Measurements from ENCODE around the gene RPP40.

Gene RPP40

DNA sequence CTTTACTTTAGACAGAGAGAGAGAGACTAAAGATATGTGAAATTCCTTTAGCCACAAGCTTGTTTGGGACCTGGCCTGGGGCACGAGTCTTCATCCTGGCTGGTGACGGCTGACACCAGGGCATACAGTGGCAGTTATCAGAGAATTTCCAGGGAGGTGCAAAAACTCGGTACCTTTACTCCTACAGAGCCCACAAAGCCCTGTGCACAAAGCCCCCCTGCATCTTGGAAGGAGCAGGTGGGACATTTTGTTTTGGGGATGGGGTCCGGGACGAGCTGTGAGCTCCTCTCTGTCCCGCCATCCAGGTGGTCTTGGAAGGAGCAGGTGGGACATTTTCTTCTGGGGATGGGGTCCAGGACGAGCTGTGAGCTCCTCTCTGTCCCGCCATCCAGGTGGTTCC, 28.9 kb downstream of the RPP40 start:
- TF ChIP-seq ZBTB7A (IDR thresholded peaks at IDR 0.05; ENCODE audit: low read depth) (no peak), EGR1 (IDR thresholded peaks at IDR 0.05) (no peak), CREB1 (IDR thresholded peaks at IDR 0.05; ENCODE audit: low read depth) (no peak), CEBPB (IDR thresholded peaks at IDR 0.05) (no peak), TCF12 (IDR thresholded peaks at IDR 0.05; ENCODE audit: low read depth) (no peak), EP300 (IDR thresholded peaks at IDR 0.05; ENCODE audit: borderline replicate concordance) (no peak)
- TF ChIP-seq, protein P1, sequence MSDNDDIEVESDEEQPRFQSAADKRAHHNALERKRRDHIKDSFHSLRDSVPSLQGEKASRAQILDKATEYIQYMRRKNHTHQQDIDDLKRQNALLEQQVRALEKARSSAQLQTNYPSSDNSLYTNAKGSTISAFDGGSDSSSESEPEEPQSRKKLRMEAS (IDR thresholded peaks at IDR 0.05), result no peak
- TF ChIP-seq, protein P2, sequence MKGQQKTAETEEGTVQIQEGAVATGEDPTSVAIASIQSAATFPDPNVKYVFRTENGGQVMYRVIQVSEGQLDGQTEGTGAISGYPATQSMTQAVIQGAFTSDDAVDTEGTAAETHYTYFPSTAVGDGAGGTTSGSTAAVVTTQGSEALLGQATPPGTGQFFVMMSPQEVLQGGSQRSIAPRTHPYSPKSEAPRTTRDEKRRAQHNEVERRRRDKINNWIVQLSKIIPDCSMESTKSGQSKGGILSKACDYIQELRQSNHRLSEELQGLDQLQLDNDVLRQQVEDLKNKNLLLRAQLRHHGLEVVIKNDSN (IDR thresholded peaks at IDR 0.05), result no peak

DNA sequence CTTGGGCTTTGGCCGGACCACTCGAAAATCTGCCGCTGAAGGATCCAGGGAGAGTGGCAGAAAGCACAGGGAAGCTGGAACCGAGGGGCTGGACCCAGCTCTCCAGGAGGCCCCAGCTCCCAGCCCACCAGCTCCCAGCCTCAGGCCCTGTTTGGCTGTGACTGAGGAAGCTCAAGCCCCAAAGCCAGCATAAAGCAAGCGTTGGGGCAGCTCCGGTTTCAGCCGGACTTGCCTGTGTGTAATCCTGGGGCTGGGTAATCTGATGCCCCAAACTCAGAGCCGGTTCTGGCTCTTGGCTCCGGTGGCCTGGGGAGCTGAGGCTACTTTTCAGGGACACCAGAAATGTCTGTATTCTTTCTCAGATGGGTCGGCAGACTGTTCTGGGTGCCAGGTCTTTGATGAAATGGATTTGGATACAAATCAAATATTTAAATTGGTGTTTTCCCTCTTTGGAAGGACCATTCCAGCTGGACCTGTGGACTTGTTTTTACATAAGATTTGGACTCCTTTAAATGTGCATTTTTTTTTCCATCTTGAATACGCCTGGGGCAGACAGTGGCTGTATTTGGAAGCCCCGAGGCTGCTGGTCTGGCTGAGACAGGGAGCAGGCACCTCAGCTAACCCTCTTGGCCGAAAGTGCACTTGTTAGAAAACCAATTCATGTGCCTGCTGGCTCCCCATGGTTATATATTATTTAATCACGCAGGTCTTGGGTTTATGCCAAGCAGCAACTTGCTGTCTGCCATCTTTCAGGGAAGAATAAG, 29.7 kb downstream of the RPP40 start:
- TF ChIP-seq TCF12 (IDR thresholded peaks at IDR 0.05; ENCODE audit: low read depth) (peak; percentile 48; the same call in 1 of the 2 replicates), TAF1 (IDR thresholded peaks at IDR 0.05; ENCODE audit: low read depth) (0 out of 2 replicates have a peak, but pooled peaks have one; percentile 22), TEAD4 (IDR thresholded peaks at IDR 0.05) (no peak), YY1 (IDR thresholded peaks at IDR 0.05; ENCODE audit: low read depth) (peak; percentile 36; the same call in 1 of the 2 replicates), NFIC (IDR thresholded peaks at IDR 0.05) (peak; percentile 69)
- TF ChIP-seq, protein P3, sequence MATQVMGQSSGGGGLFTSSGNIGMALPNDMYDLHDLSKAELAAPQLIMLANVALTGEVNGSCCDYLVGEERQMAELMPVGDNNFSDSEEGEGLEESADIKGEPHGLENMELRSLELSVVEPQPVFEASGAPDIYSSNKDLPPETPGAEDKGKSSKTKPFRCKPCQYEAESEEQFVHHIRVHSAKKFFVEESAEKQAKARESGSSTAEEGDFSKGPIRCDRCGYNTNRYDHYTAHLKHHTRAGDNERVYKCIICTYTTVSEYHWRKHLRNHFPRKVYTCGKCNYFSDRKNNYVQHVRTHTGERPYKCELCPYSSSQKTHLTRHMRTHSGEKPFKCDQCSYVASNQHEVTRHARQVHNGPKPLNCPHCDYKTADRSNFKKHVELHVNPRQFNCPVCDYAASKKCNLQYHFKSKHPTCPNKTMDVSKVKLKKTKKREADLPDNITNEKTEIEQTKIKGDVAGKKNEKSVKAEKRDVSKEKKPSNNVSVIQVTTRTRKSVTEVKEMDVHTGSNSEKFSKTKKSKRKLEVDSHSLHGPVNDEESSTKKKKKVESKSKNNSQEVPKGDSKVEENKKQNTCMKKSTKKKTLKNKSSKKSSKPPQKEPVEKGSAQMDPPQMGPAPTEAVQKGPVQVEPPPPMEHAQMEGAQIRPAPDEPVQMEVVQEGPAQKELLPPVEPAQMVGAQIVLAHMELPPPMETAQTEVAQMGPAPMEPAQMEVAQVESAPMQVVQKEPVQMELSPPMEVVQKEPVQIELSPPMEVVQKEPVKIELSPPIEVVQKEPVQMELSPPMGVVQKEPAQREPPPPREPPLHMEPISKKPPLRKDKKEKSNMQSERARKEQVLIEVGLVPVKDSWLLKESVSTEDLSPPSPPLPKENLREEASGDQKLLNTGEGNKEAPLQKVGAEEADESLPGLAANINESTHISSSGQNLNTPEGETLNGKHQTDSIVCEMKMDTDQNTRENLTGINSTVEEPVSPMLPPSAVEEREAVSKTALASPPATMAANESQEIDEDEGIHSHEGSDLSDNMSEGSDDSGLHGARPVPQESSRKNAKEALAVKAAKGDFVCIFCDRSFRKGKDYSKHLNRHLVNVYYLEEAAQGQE (IDR thresholded peaks at IDR 0.05; ENCODE audit: low read depth), result no peak
- TF ChIP-seq, protein P1 (IDR thresholded peaks at IDR 0.05), result no peak; the same call in 1 of the 2 replicates

DNA sequence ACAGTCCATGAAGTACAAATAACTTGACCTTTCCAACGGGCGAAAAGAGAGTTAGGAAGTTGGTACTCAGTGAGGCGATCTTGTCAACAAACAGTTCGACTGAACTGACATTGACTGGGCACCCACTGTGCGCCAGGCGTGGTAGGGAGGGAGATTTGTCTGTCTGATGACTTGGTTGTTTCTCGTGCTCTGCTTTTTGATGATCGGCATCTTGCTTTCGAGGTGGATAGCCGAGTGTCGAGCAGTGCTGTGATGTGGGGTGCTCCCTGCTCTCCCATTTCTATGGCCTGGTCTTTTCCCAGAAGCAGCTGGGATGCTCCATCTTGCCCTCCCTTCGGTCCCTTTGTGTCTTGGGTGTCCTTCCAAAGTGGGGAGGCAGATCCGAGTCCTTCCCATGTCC, 30.4 kb downstream of the RPP40 start:
- TF ChIP-seq CEBPB (IDR thresholded peaks at IDR 0.05), result no peak
- no peak for TF ChIP-seq RAD21 (IDR thresholded peaks at IDR 0.05; ENCODE audit: low read depth)
- no peak for TF ChIP-seq TAF1 (IDR thresholded peaks at IDR 0.05; ENCODE audit: low read depth)
- TF ChIP-seq, protein P1 (IDR thresholded peaks at IDR 0.05), result no peak
- no peak for TF ChIP-seq NFIC (IDR thresholded peaks at IDR 0.05)
- TF ChIP-seq EGR1 (IDR thresholded peaks at IDR 0.05), result no peak
- TF ChIP-seq YY1 (IDR thresholded peaks at IDR 0.05; ENCODE audit: low read depth), result no peak
- TF ChIP-seq ZBTB7A (IDR thresholded peaks at IDR 0.05; ENCODE audit: low read depth), result no peak
- no peak for TF ChIP-seq CREB1 (IDR thresholded peaks at IDR 0.05; ENCODE audit: low read depth)

DNA sequence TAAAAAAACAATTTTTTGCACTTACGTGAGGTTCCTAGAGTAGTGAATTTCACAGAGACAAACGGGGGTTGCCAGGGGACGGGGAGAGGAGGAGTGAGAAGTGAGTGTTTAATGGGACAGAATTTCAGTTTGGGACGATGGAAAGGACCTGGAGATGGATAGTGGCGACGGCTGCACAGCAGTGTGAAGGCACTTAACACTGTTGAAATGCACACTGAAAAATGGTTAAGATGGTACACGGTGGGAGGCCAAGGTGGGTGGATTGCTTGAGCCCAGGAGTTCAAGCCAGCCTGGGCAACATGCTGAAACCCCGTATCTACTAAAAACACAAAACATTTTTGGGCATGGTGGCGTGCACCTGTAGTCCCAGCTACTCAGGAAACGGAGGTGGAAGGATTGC, 31.4 kb downstream of the RPP40 start:
- TF ChIP-seq, protein P1 (IDR thresholded peaks at IDR 0.05), result no peak
- TF ChIP-seq, protein P3 (IDR thresholded peaks at IDR 0.05; ENCODE audit: low read depth), result no peak
- TF ChIP-seq EP300 (IDR thresholded peaks at IDR 0.05; ENCODE audit: borderline replicate concordance) (no peak), CEBPB (IDR thresholded peaks at IDR 0.05) (no peak), ZBTB7A (IDR thresholded peaks at IDR 0.05; ENCODE audit: low read depth) (no peak), TCF12 (IDR thresholded peaks at IDR 0.05; ENCODE audit: low read depth) (no peak), FOXM1 (IDR thresholded peaks at IDR 0.05; ENCODE audit: borderline replicate concordance, low read depth) (no peak), EGR1 (IDR thresholded peaks at IDR 0.05) (no peak), TEAD4 (IDR thresholded peaks at IDR 0.05) (no peak), NFIC (IDR thresholded peaks at IDR 0.05) (no peak), YY1 (IDR thresholded peaks at IDR 0.05; ENCODE audit: low read depth) (no peak), RAD21 (IDR thresholded peaks at IDR 0.05; ENCODE audit: low read depth) (no peak)
- TF ChIP-seq, protein P2 (IDR thresholded peaks at IDR 0.05), result no peak

DNA sequence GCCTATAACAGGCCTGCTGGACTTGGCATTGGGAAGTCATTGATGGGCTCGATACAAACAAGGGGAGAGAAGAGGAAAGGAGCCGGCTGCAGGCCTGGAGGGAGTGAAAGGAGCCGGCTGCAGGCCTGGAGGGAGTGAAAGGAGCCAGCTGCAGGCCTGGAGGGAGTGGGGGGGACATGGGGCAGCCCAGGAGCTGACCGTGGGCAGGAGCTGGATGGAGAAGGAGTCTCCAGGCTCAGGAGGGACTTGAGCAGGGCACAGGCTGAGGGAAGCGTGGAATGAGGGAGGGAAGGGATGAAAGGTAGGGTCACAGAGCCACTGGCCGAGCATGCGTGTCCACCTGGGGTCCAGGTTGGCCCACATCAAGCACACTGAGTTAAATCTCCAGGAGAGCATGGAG, 32.0 kb downstream of the RPP40 start:
- TF ChIP-seq FOXM1 (IDR thresholded peaks at IDR 0.05; ENCODE audit: borderline replicate concordance, low read depth), result no peak
- TF ChIP-seq, protein P3 (IDR thresholded peaks at IDR 0.05; ENCODE audit: low read depth), result no peak
- TF ChIP-seq CREB1 (IDR thresholded peaks at IDR 0.05; ENCODE audit: low read depth), result no peak

All from Ishikawa (cell line).